COLO668 (cell line): ENCODE data around the gene RBBP9.
A peak's percentile ranks its signal among the peaks of the same experiment; 100 is the strongest.
"Not testable (repeated sequence)": the region's sequence is repeated elsewhere in the genome, so short reads cannot be mapped to it uniquely, and the experiment has no call there.

Source experiments
- DNase-seq: peaks from one replicate; lab custom pipeline; 2025; ENCODE audit not compliant: unreplicated experiment; lab: John Stamatoyannopoulos, UW

RBBP9 gene

GRCh38 chr20:18506744-18507143 lies 9.7 kb upstream of the RBBP9 start:
- DNase-seq, result no peak

- DNase-seq, result no peak
Measured at GRCh38 chr20:18504479-18505060, 7.5 kb upstream of the RBBP9 start.

- not testable (repeated sequence) for DNase-seq
Measured at GRCh38 chr20:18501672-18502071, 4.6 kb upstream of the RBBP9 start.

GRCh38 chr20:18497603-18498002 lies 578 bp upstream of the RBBP9 start:
- no peak for DNase-seq

GRCh38 chr20:18496042-18496441 lies 983 bp downstream of the RBBP9 start:
- DNase-seq, result no peak

- no peak for DNase-seq
Measured at GRCh38 chr20:18488301-18488700, 8.7 kb downstream of the RBBP9 start.

GRCh38 chr20:18481596-18481995 lies 15.4 kb downstream of the RBBP9 start:
- no peak for DNase-seq

- no peak for DNase-seq
Measured at GRCh38 chr20:18477821-18478220, 19.2 kb downstream of the RBBP9 start.

- DNase-seq, result no peak
Measured at GRCh38 chr20:18477218-18477617, 19.8 kb downstream of the RBBP9 start.

- DNase-seq, result peak; percentile 98
Measured at GRCh38 chr20:18466894-18467730, 29.9 kb downstream of the RBBP9 start, which contains the start of the genes DZANK1 and POLR3F. TSS of gene DZANK1 (minus strand) at chr20:18467030. CDS start at chr20:18465358, 1,672 bp downstream. TSS of gene POLR3F (plus strand) at chr20:18467390. CDS start at chr20:18467507, 117 bp downstream.

GRCh38 chr20:18466574-18466893 lies 30.5 kb downstream of the RBBP9 start:
- DNase-seq, result no peak

- no peak for DNase-seq
Measured at GRCh38 chr20:18465536-18466200, 31.4 kb downstream of the RBBP9 start.

GRCh38 chr20:18456600-18456999 lies 40.4 kb downstream of the RBBP9 start:
- DNase-seq, result no peak

- DNase-seq, result no peak
Measured at GRCh38 chr20:18443886-18444285, 53.1 kb downstream of the RBBP9 start.

GRCh38 chr20:18440403-18440802 lies 56.6 kb downstream of the RBBP9 start:
- DNase-seq, result no peak

GRCh38 chr20:18436847-18437246 lies 60.2 kb downstream of the RBBP9 start:
- no peak for DNase-seq
